CD4-positive, alpha-beta T cell treated with Interleukin-6 for 4 hours (primary cell): ENCODE measurements around the gene SLC6A9.

ENCODE experiments used
- DNase-seq: peaks from one replicate; pipeline ENCODE4 v3.0.0-alpha.2; 2020; ENCODE audit warnings: mixed read lengths

Gene SLC6A9

DNA sequence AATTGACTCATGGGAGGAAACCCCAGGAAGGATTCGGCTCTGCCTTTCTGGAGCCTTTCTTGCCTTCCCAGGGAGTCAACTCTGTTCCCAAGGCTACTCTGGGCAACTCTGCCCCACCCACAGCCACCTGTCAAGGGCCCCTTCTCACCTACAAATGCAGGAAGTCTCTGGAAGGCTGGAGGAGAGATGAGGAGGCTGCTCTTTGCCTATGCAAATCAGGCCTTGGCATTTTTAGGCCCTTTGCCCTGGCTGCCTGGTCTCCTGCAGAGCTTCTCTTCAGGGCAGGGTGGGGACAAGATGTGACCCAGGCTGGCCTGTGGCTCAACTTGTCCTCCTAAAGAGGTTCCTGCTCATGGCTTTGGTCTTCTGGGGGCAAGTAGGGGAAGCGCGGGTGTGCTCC lies 5.4 kb downstream of the SLC6A9 start:
- DNase-seq = no peak

DNA sequence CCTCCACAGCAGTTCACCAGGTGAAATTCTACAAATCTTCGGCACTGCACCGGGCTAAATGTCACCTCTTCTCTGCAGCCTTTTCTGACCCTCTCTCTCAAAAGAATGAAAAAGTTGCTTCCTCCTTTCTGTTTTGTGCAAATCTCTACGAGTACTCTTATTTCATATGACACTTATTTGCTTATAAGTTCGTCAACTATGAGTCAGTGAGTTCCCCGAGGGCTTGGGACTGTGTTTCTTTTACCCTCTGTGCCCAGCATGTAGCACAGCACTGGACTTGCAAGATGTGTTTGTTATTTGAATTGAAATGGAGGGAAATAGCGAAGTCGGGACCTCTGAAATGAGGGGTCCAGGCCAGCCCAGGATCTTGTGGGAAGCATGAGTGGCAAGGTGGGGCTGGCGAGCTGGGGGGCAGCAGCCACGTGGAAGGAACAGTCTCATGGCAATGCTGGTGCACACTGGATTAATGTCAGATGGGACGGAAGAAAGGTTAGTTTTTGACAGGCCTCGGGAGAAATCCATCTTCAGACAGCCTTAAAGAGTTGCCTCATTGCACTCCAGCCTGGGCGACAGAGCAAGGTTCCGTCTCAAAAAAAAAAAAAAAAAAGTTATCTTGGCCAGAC lies 6.2 kb downstream of the SLC6A9 start:
- no peak for DNase-seq

DNA sequence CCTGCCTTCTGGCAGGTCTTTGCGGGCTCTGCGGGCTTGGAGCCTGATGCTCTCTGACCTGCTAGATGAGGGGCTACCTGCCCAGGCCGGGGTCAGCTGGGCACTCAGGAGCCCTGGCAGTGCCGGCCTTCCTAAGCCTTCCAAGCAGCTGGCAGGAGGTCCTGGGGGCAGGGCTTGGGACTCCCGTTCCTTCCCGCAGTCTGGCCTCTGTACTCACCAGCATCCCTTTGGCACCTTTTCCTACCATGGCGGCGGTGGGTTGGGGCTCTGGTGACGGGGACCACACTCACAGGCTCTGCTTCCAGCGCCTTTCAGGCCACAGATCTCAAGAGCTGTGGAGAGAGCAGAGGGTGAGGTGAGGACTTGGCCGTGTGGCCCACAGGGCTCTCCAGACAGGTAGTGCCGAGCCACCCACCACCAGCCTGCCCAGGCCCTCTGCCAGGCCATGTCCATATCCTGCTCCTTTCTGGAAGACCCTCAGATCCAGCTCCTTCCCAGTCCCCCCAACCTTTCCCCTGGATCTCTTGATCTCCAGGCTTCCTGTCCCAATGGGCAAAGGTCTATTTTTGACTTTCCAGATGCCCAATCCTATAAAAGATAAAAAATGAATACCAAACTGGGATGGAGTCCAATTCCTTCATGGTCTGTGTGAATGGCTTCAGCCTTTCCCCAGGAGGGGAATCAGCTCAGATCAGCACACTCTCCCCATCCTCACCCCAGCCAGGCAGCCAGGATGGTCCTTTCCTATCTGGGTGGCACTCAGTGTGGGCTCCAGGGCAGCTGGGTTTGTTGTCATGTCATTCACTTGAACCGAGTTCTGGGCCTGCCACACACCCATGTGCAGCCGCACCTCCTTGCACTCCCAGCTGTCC lies 7.0 kb downstream of the SLC6A9 start:
- DNase-seq = no peak

DNA sequence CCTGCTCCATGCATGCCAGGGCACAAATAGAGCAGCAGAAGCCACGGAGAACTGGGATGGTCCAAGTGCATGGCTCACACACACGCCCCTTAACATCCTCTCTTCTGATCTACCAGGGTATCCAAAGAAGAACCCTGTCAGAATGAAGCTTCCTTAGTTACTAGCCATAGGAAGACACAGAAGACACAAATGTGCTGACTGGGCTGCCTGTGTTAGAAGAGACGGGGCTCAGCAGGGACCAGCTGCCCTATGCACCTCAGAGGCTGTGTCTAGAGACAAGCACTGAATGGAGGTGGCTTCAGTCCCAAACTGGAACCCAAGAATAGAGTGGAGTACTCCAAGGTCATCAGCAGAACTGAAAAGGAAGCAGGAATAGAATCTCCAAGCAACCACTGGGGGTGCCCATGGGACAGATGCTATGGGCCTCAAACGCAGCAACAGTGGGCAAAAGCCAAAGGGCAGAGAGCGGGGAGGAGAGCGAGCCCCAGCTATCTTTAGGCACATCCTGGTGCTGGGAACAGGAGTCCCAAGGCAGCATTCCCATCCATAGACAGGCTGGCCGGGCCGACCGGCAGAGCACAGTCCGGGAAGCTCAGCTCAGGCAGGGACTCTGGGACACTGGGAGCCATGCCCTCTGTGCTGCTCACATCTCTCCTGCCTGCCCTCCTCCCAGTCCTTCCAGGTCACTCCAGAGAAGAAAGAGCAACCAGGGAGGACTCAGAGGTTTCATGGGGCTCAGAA lies 9.5 kb downstream of the SLC6A9 start:
- DNase-seq = no peak

DNA sequence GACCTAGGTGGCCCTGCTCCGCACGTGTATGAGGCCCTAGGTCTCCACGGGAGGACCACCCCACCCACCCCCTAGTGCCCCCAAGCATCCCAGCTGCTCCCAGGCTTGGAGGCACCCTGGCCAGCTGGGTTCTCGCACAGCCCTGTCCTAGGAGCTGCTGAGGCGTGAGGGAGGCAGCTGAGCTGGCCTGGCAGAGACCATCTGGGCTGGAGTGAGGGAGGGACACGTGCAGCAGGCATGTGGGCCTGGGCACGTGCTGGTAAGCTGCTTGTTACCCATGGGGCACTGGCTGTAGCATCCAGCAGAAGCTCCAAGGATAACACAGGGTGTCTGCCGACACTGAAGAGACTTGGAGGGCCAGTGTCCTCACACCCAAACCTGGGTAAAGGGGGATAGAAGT lies 10.1 kb downstream of the SLC6A9 start:
- no peak for DNase-seq

DNA sequence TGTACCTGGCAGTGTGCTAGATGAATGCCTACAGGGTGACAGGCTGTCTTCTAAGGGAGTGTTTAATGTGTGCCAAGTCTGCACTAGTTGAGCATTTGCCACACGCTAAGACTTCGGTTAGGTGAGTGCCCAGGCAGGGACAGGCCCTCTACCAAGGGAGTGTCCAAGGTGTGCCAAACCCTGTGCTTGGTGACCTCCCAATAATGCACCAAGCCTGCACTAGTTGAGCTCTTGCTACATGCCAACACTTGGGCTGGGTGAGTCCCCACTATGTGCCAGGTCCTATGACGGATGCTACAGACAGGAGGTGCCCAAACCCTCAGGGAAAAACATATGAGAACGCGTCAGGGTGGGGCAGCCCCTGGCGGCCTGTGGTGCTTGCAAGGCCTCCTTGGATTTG lies 10.8 kb downstream of the SLC6A9 start:
- no peak for DNase-seq

DNA sequence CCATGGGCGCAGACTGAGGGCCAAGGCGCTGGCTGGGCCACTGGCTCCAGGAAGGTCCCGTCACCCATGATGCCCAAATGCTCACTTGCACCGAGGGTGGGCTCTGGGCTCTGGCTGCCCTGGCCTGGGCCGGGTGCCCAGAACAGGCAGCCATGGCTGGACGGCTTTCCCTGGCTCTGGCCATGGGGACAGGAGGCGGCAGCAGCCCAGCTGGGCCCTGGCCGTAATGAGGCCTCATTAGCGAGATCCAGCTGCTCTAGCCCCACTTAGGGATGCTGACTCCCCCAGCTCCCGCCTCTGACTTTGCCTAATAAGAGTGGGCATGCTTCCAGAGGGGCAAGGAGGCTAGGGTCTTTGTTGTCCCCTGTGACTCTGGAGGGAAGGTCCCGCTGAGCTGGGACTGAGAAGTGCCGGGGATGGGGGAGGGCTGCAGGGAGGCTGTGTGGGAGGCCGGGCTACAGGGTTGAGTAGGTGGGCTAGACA lies 11.8 kb downstream of the SLC6A9 start:
- no peak for DNase-seq

DNA sequence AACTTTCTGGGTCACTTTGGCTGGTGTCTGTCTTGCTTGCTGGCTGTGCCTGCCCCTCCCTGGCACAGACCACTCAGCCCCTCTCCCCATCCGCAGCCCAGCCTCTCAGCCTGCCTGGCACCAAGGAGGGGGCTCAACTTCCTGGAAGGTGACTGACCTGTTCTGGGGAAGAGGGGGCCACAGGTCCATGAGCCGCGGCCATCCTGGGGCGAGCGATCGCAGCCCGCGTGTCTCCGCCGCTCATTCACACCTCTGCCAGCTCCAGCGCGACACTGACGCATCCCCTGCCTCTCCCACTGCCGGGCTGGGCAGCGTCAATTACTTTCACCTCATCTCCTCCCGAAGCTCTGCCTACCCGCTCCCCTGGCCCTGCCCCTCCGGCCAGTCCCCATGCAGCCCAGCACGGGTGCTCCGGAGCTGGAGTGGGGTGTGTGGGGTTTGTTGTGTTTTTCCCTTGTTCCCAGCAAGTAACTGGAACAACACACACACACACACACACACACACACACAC lies 14.3 kb downstream of the SLC6A9 start:
- no peak for DNase-seq

DNA sequence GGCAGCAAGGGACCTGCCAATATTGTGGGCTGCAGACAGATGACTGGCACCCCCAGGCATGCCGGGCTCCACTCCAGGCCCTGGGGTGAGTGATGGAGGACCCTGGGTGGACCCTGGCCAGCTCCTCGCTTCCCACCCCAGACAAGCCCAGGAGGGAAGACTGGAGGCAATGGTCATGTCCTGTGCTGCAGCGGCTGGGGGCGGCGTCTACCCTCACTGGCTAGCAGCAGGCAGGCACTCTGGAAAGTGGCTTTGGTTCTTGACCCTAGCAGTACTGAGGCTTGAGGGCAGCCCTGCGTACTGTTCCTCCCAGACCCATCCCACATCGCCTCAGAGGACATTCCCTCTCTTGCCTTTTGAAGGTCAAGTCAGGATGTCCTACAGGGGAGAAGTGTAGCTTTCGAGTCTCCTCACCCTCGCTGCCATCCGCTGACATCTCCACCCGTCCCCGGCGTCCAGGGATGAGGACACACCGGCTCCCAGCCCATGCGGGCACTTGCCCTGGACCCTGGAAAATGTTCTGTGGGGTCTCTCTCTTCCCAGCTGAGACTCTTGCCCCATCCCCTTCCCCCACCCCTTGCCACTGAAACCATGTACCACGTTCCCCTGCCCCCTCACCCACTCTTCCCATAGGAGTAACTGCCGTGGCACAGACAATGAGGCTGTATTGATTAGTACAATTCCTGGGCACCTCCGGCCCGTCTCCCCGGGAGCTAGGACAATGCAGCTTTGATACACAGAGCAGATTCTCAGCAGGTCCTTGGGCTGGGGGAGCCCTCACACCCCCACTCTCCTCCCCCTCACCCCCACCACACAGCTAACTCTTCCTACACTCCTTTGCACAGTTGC lies 15.0 kb downstream of the SLC6A9 start:
- DNase-seq = no peak

DNA sequence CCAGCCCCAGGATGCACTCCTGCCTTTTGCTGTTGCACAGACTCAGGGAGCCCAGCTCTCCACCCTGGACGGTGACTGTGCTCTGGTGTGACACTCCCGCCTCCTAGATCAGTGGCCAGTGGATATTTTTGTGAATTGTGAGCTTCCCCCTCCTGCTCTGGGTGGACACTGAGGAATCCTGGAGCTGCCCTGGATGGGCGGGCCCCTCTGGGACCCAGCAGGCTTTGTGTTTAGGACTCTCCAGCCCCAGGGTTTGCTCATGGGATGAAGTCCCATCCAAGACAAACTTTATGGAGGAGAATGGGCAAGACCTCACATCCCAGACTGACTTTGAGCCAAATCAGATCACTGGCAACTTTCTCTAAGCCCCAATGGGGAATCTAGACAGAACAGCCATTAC lies 16.1 kb downstream of the SLC6A9 start:
- DNase-seq = no peak

DNA sequence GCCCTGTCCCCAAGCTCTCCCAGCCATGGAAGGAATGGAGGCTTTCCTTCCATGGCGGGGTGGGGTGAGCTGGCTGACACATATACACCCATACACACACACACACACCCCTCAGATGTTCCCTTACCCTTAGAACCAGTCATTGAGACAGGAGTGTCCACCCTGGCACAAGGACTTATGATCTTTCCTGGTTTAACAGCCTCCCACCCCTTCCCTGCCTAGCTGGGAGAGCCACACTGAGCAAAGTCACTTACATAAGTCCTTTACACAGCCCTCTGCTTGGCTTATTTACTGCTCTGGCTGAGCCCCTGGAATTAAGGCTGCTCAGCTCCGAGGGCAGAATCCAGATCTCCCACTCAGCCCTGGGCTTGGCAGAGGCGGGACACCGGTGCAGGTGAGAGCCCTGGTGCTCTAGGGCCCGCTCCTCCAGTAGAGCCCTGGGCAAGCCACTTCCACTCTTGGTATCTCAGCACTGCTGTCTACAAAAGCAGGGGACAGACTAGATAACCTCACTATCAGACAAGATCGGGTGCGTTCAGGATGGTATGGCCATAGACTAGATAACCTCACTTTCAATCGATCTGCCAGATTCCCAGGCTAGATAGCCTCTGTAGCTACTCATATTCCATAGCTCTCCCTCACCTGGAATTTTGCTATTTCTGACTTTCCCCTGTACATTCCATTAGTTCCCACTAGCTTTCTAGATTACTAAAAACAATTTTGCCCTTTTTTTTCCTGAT lies 16.7 kb downstream of the SLC6A9 start:
- no peak for DNase-seq

DNA sequence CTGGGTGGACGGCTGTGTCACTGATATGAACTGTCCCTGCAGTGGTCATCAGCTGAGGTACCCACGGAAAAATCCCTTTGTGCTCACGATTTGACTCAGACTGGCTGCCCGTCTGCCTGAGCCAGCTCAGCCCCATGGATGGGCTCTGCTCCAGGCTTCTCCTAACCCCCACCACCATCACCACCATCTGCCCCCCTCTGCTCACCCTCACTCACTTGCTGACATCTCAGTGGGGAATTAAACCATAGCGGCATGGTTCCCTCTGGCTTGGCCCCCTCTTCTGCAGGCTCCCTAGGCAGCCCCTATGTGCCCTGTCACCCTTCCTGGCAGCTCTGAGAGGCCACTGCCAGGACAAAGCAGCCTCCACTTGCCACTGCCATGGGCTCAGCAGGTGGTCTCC lies 17.3 kb downstream of the SLC6A9 start:
- no peak for DNase-seq

DNA sequence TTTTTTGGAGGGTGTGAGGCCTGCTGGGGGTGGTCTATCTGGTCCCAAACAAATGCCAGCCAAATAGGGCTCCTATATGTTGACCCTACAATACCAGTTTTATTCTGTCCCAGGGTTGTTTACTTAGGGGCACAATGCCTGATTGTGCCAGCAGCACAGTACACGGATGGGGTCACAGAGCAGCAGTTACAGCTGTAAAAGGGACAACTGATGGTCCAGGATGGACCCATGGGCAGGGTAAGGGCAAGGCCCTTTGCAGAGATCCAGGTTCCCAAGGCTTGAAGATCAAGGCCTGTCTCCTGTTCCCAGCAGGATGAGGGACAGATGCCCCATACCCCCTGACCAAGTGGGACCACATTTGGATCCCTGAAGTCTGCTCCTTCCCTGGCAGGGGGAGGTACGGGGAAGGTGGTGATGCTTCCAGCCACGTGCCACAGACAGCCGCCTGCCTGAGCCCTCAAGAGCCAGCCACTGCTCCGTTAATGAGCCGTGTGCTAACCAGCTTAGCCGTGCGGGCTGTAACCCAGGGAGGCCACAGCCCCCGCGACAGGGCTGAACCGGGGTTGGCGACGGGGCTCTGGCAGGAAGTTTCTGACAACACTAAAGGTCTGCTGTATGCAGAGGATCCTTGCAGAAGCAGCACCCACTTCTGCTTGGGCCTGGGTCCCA lies 18.2 kb downstream of the SLC6A9 start:
- no peak for DNase-seq

DNA sequence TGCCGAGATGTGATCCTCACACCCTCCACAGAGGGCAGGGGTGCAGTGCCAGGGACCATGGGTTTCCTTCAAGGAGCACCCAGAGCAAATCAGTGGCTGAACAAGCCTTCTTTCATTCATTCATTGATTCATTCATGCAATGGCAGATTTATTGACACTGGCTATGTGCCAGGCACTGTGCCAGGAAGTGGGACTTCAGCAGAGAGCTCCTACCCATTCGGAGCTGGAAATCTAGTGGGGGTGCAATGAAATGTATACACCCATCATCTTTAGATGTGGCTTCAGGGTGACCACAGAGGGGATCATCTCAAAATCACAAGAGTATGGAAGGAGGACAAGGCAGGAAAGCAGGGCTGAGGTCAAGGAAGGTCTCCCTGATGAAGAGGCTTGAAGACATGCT lies 18.9 kb downstream of the SLC6A9 start:
- no peak for DNase-seq

DNA sequence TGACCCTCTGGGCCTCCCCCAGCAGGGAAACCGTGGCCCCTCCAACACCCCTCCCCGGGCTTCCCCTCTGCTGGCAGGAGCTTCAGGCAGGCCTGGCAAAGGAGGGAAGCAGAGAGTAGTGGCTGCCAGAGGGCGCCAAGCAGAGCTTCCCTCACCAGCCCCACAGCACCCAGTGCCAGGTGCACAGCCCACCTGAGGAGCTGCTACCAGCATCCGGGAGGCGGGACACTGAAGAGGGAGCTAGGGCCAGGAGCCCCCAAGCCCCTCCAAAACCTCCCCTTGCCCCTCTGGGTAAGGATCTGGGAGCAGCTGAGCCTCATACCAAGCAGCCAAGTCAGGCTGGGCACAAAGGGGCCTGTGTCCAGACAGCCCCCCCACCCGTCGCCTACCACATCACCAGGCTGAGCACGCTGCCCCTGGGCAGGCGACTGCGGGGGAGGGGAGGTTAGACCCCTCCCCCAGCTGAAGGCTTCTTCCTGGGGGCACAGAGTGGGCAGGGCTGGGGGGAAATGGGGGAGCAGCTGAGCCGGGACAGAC lies 20.3 kb downstream of the SLC6A9 start:
- no peak for DNase-seq

DNA sequence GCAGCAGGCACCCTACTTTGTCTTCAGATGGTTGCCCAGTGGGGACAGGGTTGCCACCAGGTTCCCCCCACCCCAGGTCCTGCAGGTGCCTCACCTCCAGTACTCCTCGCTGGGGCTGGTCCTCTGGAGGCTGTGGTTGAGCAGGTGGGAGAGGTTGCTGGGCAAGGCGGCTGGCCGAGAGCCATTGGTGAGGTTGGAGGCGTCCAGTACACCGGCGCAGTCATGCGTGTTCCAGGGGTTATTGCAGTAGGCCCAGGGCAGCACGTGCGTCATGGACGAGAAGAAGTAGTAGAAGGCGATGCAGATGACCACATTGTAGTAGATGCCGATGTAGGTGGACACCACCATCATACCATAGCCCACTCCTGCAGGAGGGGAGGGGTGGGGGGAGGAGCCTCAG lies 23.0 kb downstream of the SLC6A9 start:
- no peak for DNase-seq

DNA sequence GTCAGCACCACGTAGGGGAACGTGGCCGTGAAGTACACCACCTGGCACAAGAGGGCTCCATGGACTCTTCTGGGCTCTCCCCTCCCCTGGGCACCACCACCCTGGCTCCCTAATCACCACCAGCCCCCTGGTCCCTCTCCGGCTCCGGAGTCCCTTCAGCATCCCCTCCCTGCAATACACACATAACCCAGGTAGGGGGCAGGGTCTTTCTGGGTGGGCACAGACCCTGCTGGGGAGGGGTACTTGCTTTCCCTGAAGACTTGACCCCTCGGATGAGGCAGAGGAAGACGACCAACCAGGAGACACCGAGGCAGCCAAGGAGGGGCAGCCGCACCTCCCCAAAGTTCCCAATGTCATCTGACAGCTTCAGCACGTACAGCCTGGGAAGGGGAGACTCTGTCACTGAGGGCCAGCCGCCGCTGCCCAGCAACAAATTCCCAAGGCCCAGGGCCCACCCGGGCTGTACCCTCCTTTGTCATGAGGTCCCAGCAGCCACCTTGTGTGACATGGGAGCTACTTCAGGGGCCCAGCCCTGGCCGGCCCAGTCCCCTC lies 28.6 kb downstream of the SLC6A9 start:
- no peak for DNase-seq

DNA sequence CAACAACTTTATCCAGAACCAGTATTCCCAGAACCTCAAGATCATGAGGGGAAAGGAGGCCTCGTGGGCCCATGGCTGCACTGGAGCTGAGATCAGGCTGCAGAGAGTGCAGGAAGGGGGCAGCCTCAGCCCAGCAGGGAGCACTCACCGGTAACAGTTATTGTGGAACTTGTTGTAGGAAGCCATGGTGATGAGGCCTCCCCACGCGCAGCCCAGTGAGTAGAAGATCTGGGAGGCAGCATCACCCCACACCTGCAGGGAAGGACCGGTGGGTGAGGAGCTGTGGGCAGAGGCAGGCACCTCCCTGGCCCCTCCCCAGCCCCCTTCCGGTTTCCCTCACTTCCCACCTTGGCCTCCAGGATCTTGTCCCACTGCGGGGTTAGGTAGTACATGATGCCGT lies 29.1 kb downstream of the SLC6A9 start:
- no peak for DNase-seq

DNA sequence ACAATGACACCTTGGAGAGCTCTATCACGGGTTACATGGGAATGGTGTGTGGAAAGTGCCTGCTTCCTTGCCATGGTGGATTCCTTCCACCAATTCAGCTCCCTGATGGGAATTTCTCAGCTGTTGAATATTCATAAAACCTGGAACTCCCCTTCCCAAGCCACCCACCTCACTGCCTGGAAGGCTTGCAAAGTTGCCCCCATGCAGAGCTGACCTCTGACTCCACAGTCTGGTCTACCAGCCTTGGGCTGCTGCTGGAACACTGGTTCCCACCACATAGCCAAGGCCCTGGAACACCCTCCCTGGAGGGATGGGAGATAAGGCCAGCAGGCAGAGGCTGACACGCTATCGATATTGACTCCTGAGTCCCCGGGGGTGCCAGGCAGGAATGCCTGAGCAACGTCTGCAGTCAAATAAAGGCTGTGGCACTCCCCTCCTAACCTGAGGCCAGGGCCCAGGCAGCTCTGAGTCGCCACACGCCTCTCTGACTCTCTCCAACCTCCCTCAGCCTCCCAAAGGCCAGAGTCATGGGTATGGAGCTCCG lies 31.1 kb downstream of the SLC6A9 start:
- DNase-seq = no peak

DNA sequence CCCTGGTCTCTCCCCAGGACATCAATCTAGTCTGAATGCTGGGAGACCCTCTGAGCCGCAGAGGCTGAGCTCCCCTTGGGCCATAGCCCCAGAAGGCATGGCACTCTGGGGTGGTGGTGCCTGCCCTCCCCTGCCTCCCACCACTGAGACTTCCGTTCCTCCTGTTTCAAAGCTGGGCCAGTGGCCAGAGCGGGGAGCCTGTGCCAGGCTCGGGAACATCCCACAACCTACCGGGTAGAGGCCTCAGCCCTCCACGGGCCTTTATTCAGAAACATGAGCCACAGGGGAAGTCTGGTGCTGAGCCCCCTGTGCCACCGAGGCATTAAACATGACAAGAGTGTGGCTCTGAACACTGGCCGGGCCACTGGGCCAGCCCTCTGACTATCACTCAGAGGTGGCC lies 31.8 kb downstream of the SLC6A9 start:
- DNase-seq = no peak
